HL-60/S4 treated with phorbol 12-myristate 13-acetate at 8.2 ng/mL for 4 days and 3 days (cell line): Measurements from ENCODE around the gene ACRV1.

Experiments
- in situ Hi-C: fragments of 300-500 bp; cut with MboI; formaldehyde crosslinking; loops from 2 replicates; pipeline ENCODE4 v1.15.0; 2022; ENCODE audit warnings: low sequenced_read_pairs

ACRV1 gene

GRCh38 chr11:125662689-125663088 lies 18.0 kb downstream of the ACRV1 start:
- in situ Hi-C loops, result no loop called here

- in situ Hi-C loops, result no loop called here
Measured at GRCh38 chr11:125649465-125650166, 31.0 kb downstream of the ACRV1 start.

DNA sequence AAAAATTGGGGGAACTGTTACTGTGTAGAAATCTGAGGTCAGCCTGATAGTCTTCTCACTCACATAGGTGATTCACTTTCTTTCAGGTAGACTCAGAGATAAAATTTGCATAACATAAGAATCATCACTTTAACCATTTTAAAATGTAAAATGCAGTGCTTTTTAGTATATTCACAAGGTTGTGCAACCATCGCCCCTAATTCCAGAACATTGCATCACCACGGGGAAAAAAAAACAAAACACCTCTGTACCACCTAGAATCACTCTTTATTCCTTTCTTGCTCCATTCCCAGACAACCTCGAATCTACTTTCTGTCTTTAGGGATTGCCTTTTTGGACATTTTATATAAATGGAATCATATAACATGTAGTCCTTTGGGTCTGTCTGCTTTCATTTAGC lies 34.8 kb downstream of the ACRV1 start:
- in situ Hi-C loops, result no loop called here

DNA sequence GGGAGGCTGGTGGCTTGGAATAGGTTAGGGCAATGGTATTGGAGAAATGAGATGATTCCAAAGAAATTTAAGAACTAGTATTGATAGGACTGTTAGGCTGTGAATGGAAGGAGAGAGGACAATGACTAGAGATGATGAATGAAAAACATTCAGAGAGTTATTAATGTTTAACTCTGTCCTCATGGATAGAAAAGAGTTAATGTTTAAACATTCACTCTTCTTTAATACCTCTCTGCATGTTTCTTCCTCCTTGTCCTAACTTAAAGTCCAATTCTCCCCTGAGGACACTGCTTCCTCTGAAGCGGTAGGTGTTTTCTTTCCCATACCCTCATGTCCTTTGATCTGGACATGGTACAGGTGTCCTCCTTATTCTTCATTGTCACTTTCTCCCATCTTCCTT lies 42.3 kb downstream of the ACRV1 start:
- in situ Hi-C loops, result no loop called here

DNA sequence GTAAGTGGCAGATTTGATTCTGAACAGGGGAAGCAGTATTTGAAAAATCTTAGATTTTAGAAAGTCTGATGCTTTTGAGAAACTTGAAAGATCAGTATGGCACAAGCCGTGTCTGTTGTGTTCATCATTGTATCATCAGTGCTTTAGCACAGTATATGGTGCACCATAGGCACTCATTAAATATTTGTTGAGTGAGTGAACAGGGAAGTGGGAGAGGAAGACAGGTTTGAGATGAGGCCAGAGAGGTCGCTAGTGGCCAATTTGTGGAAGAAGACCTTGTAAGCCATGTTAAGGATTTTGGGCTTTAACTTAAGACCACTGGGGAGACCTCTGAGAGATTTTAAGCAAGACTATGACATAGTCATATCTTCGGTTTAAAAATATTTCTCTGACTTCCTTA lies 42.8 kb downstream of the ACRV1 start:
- in situ Hi-C loops, result no loop called here

DNA sequence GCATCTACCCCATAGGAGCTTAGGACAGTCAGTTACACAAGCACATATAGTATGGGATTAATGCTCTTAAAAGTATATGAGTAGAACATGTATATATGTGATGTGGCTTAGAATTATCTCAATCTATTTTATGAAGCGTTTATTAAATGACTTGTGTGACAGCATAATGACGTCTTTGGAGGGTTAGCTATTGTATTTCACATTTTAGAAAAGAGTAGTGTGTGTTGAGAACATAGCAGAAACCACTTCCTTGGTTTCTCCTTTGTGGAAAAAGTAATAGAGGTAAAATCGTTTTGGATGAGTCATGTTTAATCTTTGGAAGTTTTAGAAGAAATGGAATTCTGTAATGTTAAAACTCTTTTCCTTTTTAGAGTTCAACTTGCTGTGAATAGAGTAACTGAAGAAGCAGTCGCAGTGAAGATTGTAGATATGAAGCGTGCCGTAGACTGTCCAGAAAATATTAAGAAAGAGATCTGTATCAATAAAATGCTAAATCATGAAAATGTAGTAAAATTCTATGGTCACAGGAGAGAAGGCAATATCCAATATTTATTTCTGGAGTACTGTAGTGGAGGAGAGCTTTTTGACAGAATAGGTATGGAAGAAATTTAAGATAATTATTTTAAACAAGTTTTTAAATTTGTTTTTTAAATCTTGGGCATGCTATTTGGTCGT lies 53.3 kb downstream of the ACRV1 start:
- in situ Hi-C loops, result no loop called here

DNA sequence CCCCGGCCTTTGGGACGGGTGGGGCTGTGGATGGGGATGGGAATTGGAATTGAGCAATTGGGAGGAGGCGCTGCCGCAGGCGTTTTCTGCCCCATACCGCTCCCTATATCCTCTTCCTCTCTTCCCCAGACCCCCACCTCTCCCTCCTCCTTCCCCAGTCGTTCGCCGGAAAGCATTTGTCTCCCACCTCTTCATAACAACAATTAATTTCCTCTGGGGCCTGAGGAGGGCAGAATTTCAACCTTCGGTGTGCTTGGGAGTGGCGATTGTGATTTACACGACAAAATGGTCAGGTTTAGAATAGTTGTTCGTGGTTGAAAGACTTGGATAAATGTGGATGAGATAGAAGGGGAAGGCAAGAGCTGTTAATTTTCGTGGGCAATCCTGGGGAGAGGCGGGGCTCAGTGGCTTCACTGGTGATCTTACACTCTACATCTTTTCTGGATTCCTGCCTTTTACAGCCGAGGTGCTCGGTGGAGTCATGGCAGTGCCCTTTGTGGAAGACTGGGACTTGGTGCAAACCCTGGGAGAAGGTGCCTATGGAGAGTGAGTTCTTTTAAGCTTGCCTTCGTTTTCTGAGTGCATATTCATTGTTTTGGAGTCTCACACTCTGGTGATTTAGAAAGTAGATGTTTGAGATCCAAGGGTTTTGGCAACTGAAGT lies 54.2 kb downstream of the ACRV1 start:
- in situ Hi-C loops, result no loop called here

- in situ Hi-C loops, result no loop called here
Measured at GRCh38 chr11:125625630-125626287, 54.9 kb downstream of the ACRV1 start.

GRCh38 chr11:125625225-125625629 lies 55.4 kb downstream of the ACRV1 start:
- in situ Hi-C loops, result no loop called here

GRCh38 chr11:125624756-125625213 lies 55.9 kb downstream of the ACRV1 start, which contains the start of gene CHEK1:
Gene CHEK1, plus strand, starts transcription at chr11:125625163. Its CDS starts 1,606 bp downstream, at chr11:125626769.
- in situ Hi-C loops, result no loop called here

- in situ Hi-C loops, result no loop called here
Measured at GRCh38 chr11:125623064-125623463, 57.6 kb downstream of the ACRV1 start.

GRCh38 chr11:125621995-125622394 lies 58.7 kb downstream of the ACRV1 start:
- in situ Hi-C loops, result no loop called here
